Heart left ventricle (tissue), 16 donors: ENCODE measurements around the gene GIGYF1. TPM values are rescaled to one million over a fixed set of nuclear protein-coding genes. Genes with fewer than 3 reads are reported as not detected.

Experiments
- ATAC-seq, 4 donors: fragments of 200-7000 bp; cut with Tn5 transposase; one replicate each; pipeline ENCODE4 v1.9.1; 2020 to 2022; ENCODE audit warnings: moderate library complexity in 4 of 4, mild to moderate bottlenecking in 3 of 4, moderate number of reproducible peaks in 1 of 4
- DNase-seq, 5 donors: peaks; one replicate each; pipeline ENCODE4 v3.0.0-alpha.2; 2020
- H3K27ac ChIP-seq, 12 donors: fragments of 200-600 bp; sonication (generic) in 4 of 12; one replicate each; pipeline versions ENCODE4 v1.5.0 to v1.8.0; 2016 to 2022; ENCODE audit warnings: mild to moderate bottlenecking in 2 of 12
- H3K27me3 ChIP-seq, 9 donors: fragments of 200-600 bp; sonication (generic) in 2 of 9; one replicate each; pipeline versions ENCODE4 v1.5.1 to v1.8.0; 2016 to 2022; ENCODE audit warnings: mild to moderate bottlenecking in 3 of 9
- H3K36me3 ChIP-seq, 9 donors: fragments of 200-600 bp; sonication (generic) in 2 of 9; one replicate each; pipeline versions ENCODE4 v1.5.0 to v1.8.0; 2018 to 2022; ENCODE audit warnings: mild to moderate bottlenecking in 2 of 9
- H3K4me1 ChIP-seq, 12 donors: fragments of 200-600 bp; sonication (generic) in 4 of 12; one replicate each; pipeline versions ENCODE4 v1.5.0 to v1.8.0; 2016 to 2022; ENCODE audit warnings: mild to moderate bottlenecking in 3 of 12
- H3K4me3 ChIP-seq, 12 donors: fragments of 200-600 bp; sonication (generic) in 4 of 12; one replicate each; pipeline versions ENCODE4 v1.5.0 to v1.8.0; 2017 to 2022; ENCODE audit warnings: mild to moderate bottlenecking in 9 of 12, moderate library complexity in 4 of 12
- H3K9me3 ChIP-seq, 12 donors: fragments of 200-600 bp; sonication (generic) in 4 of 12; one replicate each; pipeline versions ENCODE4 v1.5.0 to v1.8.0; 2016 to 2022; ENCODE audit warnings: mild to moderate bottlenecking in 1 of 12
- POLR2A ChIP-seq, 2 donors: fragments of 450-650 bp; IDR thresholded peaks; one replicate each; pipeline ENCODE4 v1.6.1; 2017; ENCODE audit warnings: antibody characterized with exemption in 2 of 2, mild to moderate bottlenecking in 2 of 2, moderate library complexity in 2 of 2
- WGBS, 4 donors: extraction: QIAGEN DNeasy Blood & Tissue Kit in 2 of 4; methylation state at CpG; one replicate each; pipeline versions ENCODE4 v1.1.5 to v1.1.7; 2013 to 2018; 5-methylcytosine and 5-hydroxymethylcytosine counted together
- intact Hi-C, 10 donors: fragments of 100-400 bp; cut with DNase I; formaldehyde crosslinking; loops; one replicate each; pipeline versions ENCODE4 v1.11.1 to v1.14.2; 2022
- polyA plus RNA-seq, 2 donors: library from polyadenylated mRNA; stranded (reverse); fragments of 200-250 nt; gene quantifications; one replicate each; pipeline ENCODE4 v1.2.3, GENCODE V29; 2013
- total RNA-seq, 9 donors: library from RNA; depleted of rRNA in 2 of 9; stranded (reverse); fragments of >200 nt in 2 of 9; fragmentation: NEBNext Ultra II Directional in 3 of 9; extraction: Animal tissue kit (Norgen Biotek cat#: 25700) in 3 of 9; gene quantifications; one replicate each; pipeline versions ENCODE4 v1.1.0 to v1.2.4, GENCODE V29; 2016 to 2023
- TF ChIP-seq, protein P1 (sequence below), 12 donors: fragments of 200-600 bp; sonication (generic) in 4 of 12; IDR thresholded peaks; one replicate each; pipeline versions ENCODE4 v1.5.0 to v1.8.0; 2018 to 2022; ENCODE audit warnings: antibody characterized with exemption in 12 of 12, mild to moderate bottlenecking in 5 of 12
- donor health status: ischemic (EF 13 %, LVEDD 7.1; RV severe dilation, severe dysfunction).
- donor health status: healthy with polysubstance abuse.
- donor health status: DM: no; HTN: yes; CAD: no.
- donor health status: DM: no; HTN: no; CAD: no.
- donor health status: ischemic (EF 25% LVEDD 6.9; RV normal size, moderate dysfunction).
- donor health status: ischemic (EF 25% LVEDD 5.7; RV mildly dilated, moderate dysfunction).
- donor health status: healthy.
- donor health status: DM: yes; HTN: yes; CAD: no.
- donor health status: ischemic (EF 35%, LVEDD 5.7; RV mildly dilated, moderate dysfunction).
- donor health status: nonischemic (EF 11% LVEDD 7.7; RV severe dilation, severe dysfunction).
- donor health status: DM: yes; HTN: yes; CAD: no.
- donor health status: PGD.
- donor health status: ischemic (EF 29% LVEDD 5.4; RV normal size, mild dysfunction).
- donor health status: nonischemic (EF 23%, LVEDD 6.1; RV moderate dilation, normal function).

GIGYF1 gene
- total and polyA plus RNA-seq, 11 donors: 12.9 to 31.7 (median 23.2) TPM

DNA sequence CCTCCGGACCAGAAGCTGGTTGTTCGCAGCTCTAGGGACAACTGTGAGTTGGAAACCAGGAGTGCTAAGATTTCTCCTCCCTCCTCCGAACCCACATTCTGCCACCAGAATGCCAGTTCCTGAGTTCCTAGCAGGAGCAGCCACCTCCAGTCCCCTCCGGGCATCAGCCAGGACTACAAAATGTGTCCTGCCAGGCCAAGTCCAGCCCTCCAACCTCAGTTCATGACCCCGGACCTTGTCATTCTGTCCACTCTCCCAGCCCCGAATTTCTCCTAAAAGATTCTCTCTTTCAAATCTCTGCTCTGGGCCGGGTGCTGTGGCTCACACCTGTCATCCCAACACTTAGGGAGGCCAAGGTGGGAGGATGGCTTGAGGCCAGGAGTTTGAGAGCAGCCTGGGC is 41.7 kb upstream of the GIGYF1 start:
- ATAC-seq (no peak), DNase-seq (no peak)
- Histone ChIP-seq H3K4me1 (no peaks in the 10 kb centered on the region), H3K27ac (no peak overlapping the region), H3K36me3 (no peaks in the 10 kb centered on the region), H3K27me3 (peaks cover 0 to 21% (median 0%) of the 10 kb centered on the region in 9 donors), H3K4me3 (no peak overlapping the region), H3K9me3 (no peaks in the 10 kb centered on the region)
- intact Hi-C loops: no loop called here
- TF ChIP-seq, protein P1, sequence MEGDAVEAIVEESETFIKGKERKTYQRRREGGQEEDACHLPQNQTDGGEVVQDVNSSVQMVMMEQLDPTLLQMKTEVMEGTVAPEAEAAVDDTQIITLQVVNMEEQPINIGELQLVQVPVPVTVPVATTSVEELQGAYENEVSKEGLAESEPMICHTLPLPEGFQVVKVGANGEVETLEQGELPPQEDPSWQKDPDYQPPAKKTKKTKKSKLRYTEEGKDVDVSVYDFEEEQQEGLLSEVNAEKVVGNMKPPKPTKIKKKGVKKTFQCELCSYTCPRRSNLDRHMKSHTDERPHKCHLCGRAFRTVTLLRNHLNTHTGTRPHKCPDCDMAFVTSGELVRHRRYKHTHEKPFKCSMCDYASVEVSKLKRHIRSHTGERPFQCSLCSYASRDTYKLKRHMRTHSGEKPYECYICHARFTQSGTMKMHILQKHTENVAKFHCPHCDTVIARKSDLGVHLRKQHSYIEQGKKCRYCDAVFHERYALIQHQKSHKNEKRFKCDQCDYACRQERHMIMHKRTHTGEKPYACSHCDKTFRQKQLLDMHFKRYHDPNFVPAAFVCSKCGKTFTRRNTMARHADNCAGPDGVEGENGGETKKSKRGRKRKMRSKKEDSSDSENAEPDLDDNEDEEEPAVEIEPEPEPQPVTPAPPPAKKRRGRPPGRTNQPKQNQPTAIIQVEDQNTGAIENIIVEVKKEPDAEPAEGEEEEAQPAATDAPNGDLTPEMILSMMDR (IDR thresholded peaks at IDR 0.05): no peak
- 71 to 84% (median 83%) methylated on average over 7 of the region's 7 CpGs; no CpG with 5 or more reads in 1 of the 4 donors for WGBS, 4 donors

DNA sequence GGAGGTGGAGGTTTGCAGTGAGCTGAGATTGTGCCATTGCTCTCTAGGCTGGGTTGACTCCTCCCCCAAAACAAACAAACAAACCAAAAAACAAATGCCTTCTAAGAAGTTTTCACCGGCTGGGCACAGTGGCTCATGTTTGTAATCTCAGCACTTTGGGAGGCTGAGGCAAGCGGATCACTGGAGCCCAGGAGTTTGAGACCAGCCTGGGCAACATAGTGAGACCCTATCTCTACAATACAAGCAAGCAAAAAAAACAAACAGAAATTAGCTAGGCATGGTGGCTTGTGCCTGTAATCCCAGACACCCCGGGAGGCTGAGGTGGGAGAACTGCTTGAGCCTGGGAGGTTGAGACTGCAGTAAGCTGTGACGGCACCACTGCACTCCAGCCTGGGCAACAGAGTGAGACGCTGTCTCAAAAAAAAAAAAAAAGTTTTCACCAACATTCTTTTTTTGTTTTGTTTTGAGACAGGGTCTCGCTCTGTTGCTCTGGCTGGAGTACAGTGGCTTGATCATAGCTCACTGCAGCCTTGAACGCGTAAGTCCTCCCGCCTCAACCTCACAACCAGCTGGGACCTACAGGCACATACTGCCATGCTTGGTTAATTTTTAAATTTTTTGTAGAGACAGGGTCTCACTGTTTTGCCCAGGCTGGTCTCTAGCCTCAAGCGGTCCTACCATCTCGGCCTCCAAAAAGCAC is 38.0 kb upstream of the GIGYF1 start:
- peaks cover 0 to 19% (median 0%) of the 10 kb centered on the region in 9 donors for H3K27me3 ChIP-seq
- 77 to 84% (median 82%) methylated on average over 11 of the region's 11 CpGs; no CpG with 5 or more reads in 1 of the 4 donors for WGBS, 4 donors

DNA sequence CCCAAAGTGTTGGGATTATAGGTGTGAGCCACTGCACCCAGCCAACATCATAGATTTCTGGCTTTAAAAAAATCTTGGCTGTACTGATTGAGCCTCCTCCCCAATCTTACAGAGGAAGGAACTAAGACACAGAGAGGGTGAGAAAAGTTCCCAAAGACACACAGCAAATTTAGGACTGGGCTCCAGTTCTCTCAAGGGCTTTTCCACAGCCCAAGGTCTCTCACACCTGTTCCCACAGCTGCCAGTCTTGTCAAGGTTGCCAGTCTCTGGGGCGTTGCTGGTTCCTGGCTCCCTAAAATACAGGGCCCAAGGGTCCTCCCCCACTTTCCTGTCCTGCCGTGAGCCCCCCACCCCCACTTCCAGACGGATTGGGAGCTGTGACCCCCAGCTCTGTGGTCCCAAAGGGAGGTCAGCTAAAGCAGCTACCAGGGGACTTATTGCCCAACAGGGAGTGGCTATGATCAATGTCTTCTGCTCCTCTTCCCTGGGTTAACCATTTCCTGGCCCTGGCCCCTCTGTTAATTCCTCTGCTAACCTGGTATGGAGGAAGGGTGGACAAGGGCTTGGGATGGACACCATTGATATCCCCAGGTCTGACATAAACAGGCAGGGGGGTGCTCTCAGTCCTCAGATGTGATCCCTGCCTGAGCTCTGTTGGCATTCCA is 36.2 kb upstream of the GIGYF1 start:
- Histone ChIP-seq H3K4me3 (no peak overlapping the region), H3K27me3 (peaks cover 0 to 28% (median 0%) of the 10 kb centered on the region in 9 donors), H3K9me3 (no peaks in the 10 kb centered on the region), H3K27ac (no peak overlapping the region), H3K36me3 (no peaks in the 10 kb centered on the region), H3K4me1 (peaks cover 0 to under 1% (median 0%) of the 10 kb centered on the region in 12 donors)
- DNase-seq: peak in 1 of 5 donors; percentile 7
- TF ChIP-seq POLR2A (IDR thresholded peaks at IDR 0.05): no peak
- TF ChIP-seq, protein P1 (IDR thresholded peaks at IDR 0.05): no peak
- no peak for ATAC-seq
- 17 to 33% (median 33%) methylated on average over 2 to 3 of the region's 3 CpGs; no CpG with 5 or more reads in 1 of the 4 donors for WGBS, 4 donors
- intact Hi-C loops: no loop called here

More for the DNA sequence above, 38.0 kb upstream of the GIGYF1 start:
- no peak for DNase-seq
- H3K27ac ChIP-seq: no peak overlapping the region
- H3K4me1 ChIP-seq: no peaks in the 10 kb centered on the region
- intact Hi-C loops: no loop called here
- no peak overlapping the region for H3K4me3 ChIP-seq
- no peaks in the 10 kb centered on the region for H3K36me3 ChIP-seq
- TF ChIP-seq, protein P1 (IDR thresholded peaks at IDR 0.05): no peak
- TF ChIP-seq POLR2A (IDR thresholded peaks at IDR 0.05): no peak
- no peak for ATAC-seq
- no peaks in the 10 kb centered on the region for H3K9me3 ChIP-seq

DNA sequence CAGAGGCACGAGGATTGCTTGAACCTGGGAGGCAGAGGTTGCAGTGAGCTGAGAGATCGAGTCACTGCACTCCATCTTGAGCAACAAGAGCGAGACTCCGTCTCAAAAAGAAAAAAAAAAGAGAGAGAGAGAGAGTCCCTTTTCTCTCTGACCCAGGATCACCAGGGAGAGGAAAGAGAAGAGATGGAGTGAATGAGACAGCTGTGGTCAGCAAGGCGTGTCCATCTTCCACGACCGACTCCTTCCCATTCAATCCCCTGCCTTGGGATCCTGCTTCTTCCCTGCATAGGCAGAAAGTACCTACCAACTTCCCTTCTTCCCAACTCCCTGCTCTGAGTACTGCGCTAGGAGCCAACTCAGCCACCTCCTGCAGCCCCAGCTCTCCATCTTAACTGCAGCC is 34.1 kb upstream of the GIGYF1 start:
- no peak for TF ChIP-seq POLR2A (IDR thresholded peaks at IDR 0.05)
- TF ChIP-seq, protein P1 (IDR thresholded peaks at IDR 0.05): no peak
- Histone ChIP-seq H3K27ac (no peak overlapping the region), H3K4me1 (peaks cover 0 to 3% (median 0%) of the 10 kb centered on the region in 12 donors), H3K27me3 (peaks cover 0 to 37% (median 9%) of the 10 kb centered on the region in 9 donors), H3K4me3 (no peak overlapping the region), H3K9me3 (no peaks in the 10 kb centered on the region), H3K36me3 (no peaks in the 10 kb centered on the region)
- no peak for DNase-seq
- WGBS, 4 donors: 68 to 78% (median 76%) methylated on average over 8 of the region's 8 CpGs
- intact Hi-C loops: loop anchor here in 4 of 10 donors (2.0 to 10.0 kb wide), 5 partner anchors 15 to 263 kb away; partner anchors contain the start of gene SPACDR (in 1 of the 4)
- ATAC-seq: no peak
